AG09319 (cell line): ENCODE measurements around the gene MED27.

Source experiments
- DNase-seq: peaks from one replicate; pipeline ENCODE4 v3.0.0-alpha.2; 2010; ENCODE audit warnings: low read depth; ENCODE audit errors: extremely low read depth
- CTCF ChIP-seq: IDR thresholded peaks from 2 replicates; pipeline ENCODE4 v1.5.1; 2011; ENCODE audit warnings: low read depth, mild to moderate bottlenecking, inconsistent platforms, low read length, moderate library complexity

MED27 gene

GRCh38 chr9:131879181-131879910, 200.3 kb downstream of the MED27 start:
- no peak for DNase-seq
- no peak for TF ChIP-seq CTCF

GRCh38 chr9:131876486-131876885, 203.2 kb downstream of the MED27 start:
- TF ChIP-seq CTCF, result no peak
- DNase-seq, result no peak

- no peak for DNase-seq
- TF ChIP-seq CTCF, result no peak
Observed at GRCh38 chr9:131875828-131876485, 203.7 kb downstream of the MED27 start.

- no peak for TF ChIP-seq CTCF
Observed at GRCh38 chr9:131874916-131875670, 204.6 kb downstream of the MED27 start.

GRCh38 chr9:131874447-131874846, 205.2 kb downstream of the MED27 start:
- no peak for DNase-seq
- TF ChIP-seq CTCF, result no peak

More at GRCh38 chr9:131874916-131875670, 204.6 kb downstream of the MED27 start:
- DNase-seq, result no peak

GRCh38 chr9:131873891-131874440, 205.7 kb downstream of the MED27 start:
- TF ChIP-seq CTCF, result no peak
- DNase-seq, result no peak
